C4-2B (cell line): Measurements from ENCODE around the gene FAM228B.

ENCODE experiments used
- CTCF ChIP-seq: fragments of 450-650 bp; conservative IDR thresholded peaks from 2 replicates; pipeline ENCODE4 v1.5.1; 2017; ENCODE audit warnings: mild to moderate bottlenecking
- ZFX ChIP-seq: fragments of 450-650 bp; IDR thresholded peaks from 2 replicates; pipeline ENCODE4 v1.6.1; 2017

GRCh38 chr2:24160761-24161160 lies 37.5 kb downstream of the FAM228B start:
- no peak for TF ChIP-seq CTCF
- TF ChIP-seq ZFX, result no peak
